LNCAP (cell line): ENCODE results near the gene SEMA4G.

Source experiments
- CTCF ChIP-seq: fragments of 450-650 bp; IDR thresholded peaks from 2 replicates; pipeline ENCODE4 v1.5.1; 2017; ENCODE audit warnings: mild to moderate bottlenecking

SEMA4G gene

GRCh38 chr10:100986952-100987684 is 17.8 kb downstream of the SEMA4G start, which contains the start of the genes MRPL43 and TWNK:
TSS of gene MRPL43 (minus strand) at chr10:100987497. CDS start at chr10:100987443, 54 bp downstream.
TSS of gene TWNK (plus strand) at chr10:100987543. CDS start at chr10:100988211, 668 bp downstream.
- no peak for TF ChIP-seq CTCF

- TF ChIP-seq CTCF, result no peak
These were observed 18.4 kb downstream of the SEMA4G start for GRCh38 chr10:100987685-100988049.

- TF ChIP-seq CTCF, result no peak
These were observed 18.9 kb downstream of the SEMA4G start for GRCh38 chr10:100988166-100988565.

- TF ChIP-seq CTCF, result no peak
These were observed 19.8 kb downstream of the SEMA4G start for GRCh38 chr10:100989088-100989487.

- peak; percentile 43 for TF ChIP-seq CTCF
These were observed 24.8 kb downstream of the SEMA4G start for GRCh38 chr10:100993986-100994708.

GRCh38 chr10:100995181-100995580 is 25.9 kb downstream of the SEMA4G start:
- no peak for TF ChIP-seq CTCF

GRCh38 chr10:100996678-100997359 is 27.5 kb downstream of the SEMA4G start:
- TF ChIP-seq CTCF, result no peak
